A549 (cell line): ENCODE measurements around the gene PITPNB. TPM values are rescaled to one million over a fixed set of nuclear protein-coding genes. Genes with fewer than 3 reads are reported as not detected.

Experiments used
- ATAC-seq, 2 experiments: fragments of 200-7000 bp in 1 of 2; fragments of >200 bp in 1 of 2; cut with Nextera tagmentation in 1 of 2; cut with Tn5 transposase in 1 of 2; 3 replicates each; pipeline versions ENCODE4 v1.8.0 to v1.9.1; 2018 to 2020; ENCODE audit warnings: mild to moderate bottlenecking in 1 of 2, moderate library complexity in 1 of 2
- CTCF ChIA-PET: fragments of 300-600 bp; sonication (Branson Sonifier 250); formaldehyde crosslinking; extraction: SDS; loops from one replicate; lab custom pipeline; 2021; ENCODE audit warnings: antibody characterized with exemption, inconsistent platforms; lab: Yijun Ruan, JAX
- POLR2A ChIA-PET: fragments of 350-600 bp; formaldehyde crosslinking; extraction: SDS; loops from one replicate; lab custom pipeline; 2021; ENCODE audit warnings: antibody characterized with exemption, inconsistent platforms; lab: Yijun Ruan, JAX
- DNase-seq, 2 experiments: peaks; one replicate each; pipeline versions ENCODE4 v3.0.0 to v3.0.0-alpha.2; 2011 to 2016; ENCODE audit warnings: low read depth in 1 of 2, low spot score in 1 of 2
- FAIRE-seq: peaks from 2 replicates; lab custom pipeline; 2011; peaks lifted over from hg19 to GRCh38; lab: Jason Lieb, UNC
- H3K27ac ChIP-seq, 2 experiments: fragments of >200 bp; sonication (Bioruptor Twin); formaldehyde crosslinking; 3 replicates each; pipeline ENCODE4 v1.5.1; 2016 to 2017
- H3K4me1 ChIP-seq: fragments of >200 bp; sonication (Bioruptor Twin); formaldehyde crosslinking; 3 replicates; pipeline ENCODE4 v1.6.1; 2016
- H3K4me2 ChIP-seq: fragments of >200 bp; sonication (Bioruptor Twin); formaldehyde crosslinking; 3 replicates; pipeline ENCODE4 v1.6.1; 2016
- H3K4me3 ChIP-seq: fragments of >200 bp; sonication (Bioruptor Twin); formaldehyde crosslinking; 3 replicates; pipeline ENCODE4 v1.5.1; 2016
- H3K9me3 ChIP-seq: fragments of >200 bp; sonication (Bioruptor Twin); formaldehyde crosslinking; 3 replicates; pipeline ENCODE4 v1.6.1; 2016
- CBX2 ChIP-seq: fragments of 200-600 bp; sonication (generic); IDR thresholded peaks from 2 replicates; pipeline ENCODE4 v1.6.1; 2016; ENCODE audit warnings: low read depth, mild to moderate bottlenecking, borderline replicate concordance
- CBX8 ChIP-seq: fragments of 200-600 bp; sonication (generic); IDR thresholded peaks from 2 replicates; pipeline ENCODE4 v1.6.1; 2016
- CHD2 ChIP-seq: fragments of 150-350 bp; IDR thresholded peaks from 2 replicates; pipeline ENCODE4 v1.6.1; 2014; ENCODE audit warnings: low read length; ENCODE audit not compliant: partially characterized antibody
- EHF ChIP-seq: fragments of 250-450 bp; sonication (Bioruptor Pico); IDR thresholded peaks from 2 replicates; pipeline ENCODE4 v1.5.0; 2020; ENCODE audit warnings: mild to moderate bottlenecking
- EHMT2 ChIP-seq: fragments of 200-600 bp; sonication (generic); IDR thresholded peaks from 2 replicates; pipeline ENCODE4 v1.6.1; 2016; ENCODE audit warnings: antibody characterized with exemption, low read depth, mild to moderate bottlenecking, moderate library complexity
- EP300 ChIP-seq, 2 experiments: fragments of >200 bp; sonication (Bioruptor Twin); formaldehyde crosslinking; IDR thresholded peaks; 2 replicates in 1 of 2; 3 replicates in 1 of 2; pipeline ENCODE4 v1.6.1; 2016 to 2017
- ESRRA ChIP-seq: fragments of 150-350 bp; IDR thresholded peaks from 2 replicates; pipeline ENCODE4 v1.6.1; 2014; ENCODE audit warnings: mild to moderate bottlenecking, low read length, borderline replicate concordance
- FOSB ChIP-seq: fragments of 250-450 bp; sonication (Bioruptor Pico); IDR thresholded peaks from 2 replicates; pipeline ENCODE4 v1.5.0; 2020; ENCODE audit warnings: mild to moderate bottlenecking, moderate library complexity
- FOSL2 ChIP-seq, 2 experiments: fragments of 450-650 bp in 1 of 2; fragments of >200 bp in 1 of 2; sonication (Bioruptor Twin) in 1 of 2; formaldehyde crosslinking; IDR thresholded peaks; 2 replicates each; pipeline versions ENCODE4 v1.5.0 to v1.6.1; 2016 to 2020; ENCODE audit warnings: mild to moderate bottlenecking in 1 of 2, moderate library complexity in 1 of 2
- HEYL ChIP-seq: fragments of 250-450 bp; sonication (Bioruptor Pico); IDR thresholded peaks from 2 replicates; pipeline ENCODE4 v1.8.0; 2021; ENCODE audit warnings: mild to moderate bottlenecking, moderate library complexity
- HOXB13 ChIP-seq: fragments of 250-450 bp; sonication (Bioruptor Pico); IDR thresholded peaks from 2 replicates; pipeline ENCODE4 v1.5.0; 2020; ENCODE audit warnings: low read depth, mild to moderate bottlenecking, moderate library complexity
- JUN ChIP-seq, 2 experiments: fragments of >200 bp; sonication (Bioruptor Twin); formaldehyde crosslinking; IDR thresholded peaks; 2 replicates in 1 of 2; 3 replicates in 1 of 2; pipeline ENCODE4 v1.6.1; 2016 to 2017
- JUNB ChIP-seq: fragments of >200 bp; sonication (Bioruptor Twin); formaldehyde crosslinking; IDR thresholded peaks from 2 replicates; pipeline ENCODE4 v1.6.1; 2016
- KDM5A ChIP-seq: fragments of 200-600 bp; sonication (generic); IDR thresholded peaks from 2 replicates; pipeline ENCODE4 v1.6.1; 2016; ENCODE audit warnings: antibody characterized with exemption, mild to moderate bottlenecking
- MAZ ChIP-seq: fragments of 150-350 bp; IDR thresholded peaks from 2 replicates; pipeline ENCODE4 v1.6.1; 2014; ENCODE audit warnings: antibody characterized with exemption, low read depth, low read length, borderline replicate concordance
- NFE2L2 ChIP-seq: fragments of 150-350 bp; conservative IDR thresholded peaks from 2 replicates; pipeline ENCODE4 v1.6.1; 2014; ENCODE audit warnings: low read length
- NPAS2 ChIP-seq: fragments of 250-450 bp; sonication (Bioruptor Pico); IDR thresholded peaks from 2 replicates; pipeline ENCODE4 v1.8.0; 2022; ENCODE audit warnings: mild to moderate bottlenecking, moderate library complexity, borderline replicate concordance
- PHF8 ChIP-seq: fragments of 200-600 bp; sonication (generic); IDR thresholded peaks from 2 replicates; pipeline ENCODE4 v1.6.1; 2016; ENCODE audit warnings: low read depth, mild to moderate bottlenecking, antibody characterized with exemption, moderate library complexity, borderline replicate concordance
- RCOR1 ChIP-seq: fragments of 150-350 bp; IDR thresholded peaks from 2 replicates; pipeline ENCODE4 v1.6.1; 2014; ENCODE audit warnings: antibody characterized with exemption, low read length, low read depth
- SMC3 ChIP-seq: fragments of >200 bp; sonication (Bioruptor Twin); formaldehyde crosslinking; IDR thresholded peaks from 3 replicates; pipeline ENCODE4 v1.6.1; 2018; ENCODE audit warnings: inconsistent platforms
- TP53 ChIP-seq: fragments of 250-450 bp; sonication (Bioruptor Pico); IDR thresholded peaks from 2 replicates; pipeline ENCODE4 v1.5.0; 2021; ENCODE audit warnings: mild to moderate bottlenecking, moderate library complexity
- ZFP36 ChIP-seq: fragments of 450-650 bp; IDR thresholded peaks from 2 replicates; pipeline ENCODE4 v1.6.1; 2014; ENCODE audit warnings: borderline replicate concordance; ENCODE audit not compliant: partially characterized antibody
- WGBS: methylation state at CpG from one replicate; pipeline ENCODE4 v1.1.6; 2017; ENCODE audit errors: missing lambda C conversion rate; 5-methylcytosine and 5-hydroxymethylcytosine counted together
- polyA plus RNA-seq, 4 experiments: library from polyadenylated mRNA; depleted of rRNA in 3 of 4; stranded (reverse); fragments of >200 nt; fragmentation: RNase III in 1 of 4; extraction: RNeasy Plus Mini Kit Qiagen cat#74134 plus additional on column Dnase treatment in 1 of 4; gene quantifications; 2 replicates in 3 of 4; 3 replicates in 1 of 4; pipeline ENCODE4 v1.2.3, GENCODE V29; 2011 to 2017
- TF ChIP-seq, protein P1 (sequence below): fragments of 250-450 bp; sonication (Bioruptor Pico); IDR thresholded peaks from 2 replicates; pipeline ENCODE4 v1.5.0; 2020; ENCODE audit warnings: low read depth, mild to moderate bottlenecking, moderate library complexity
- TF ChIP-seq, protein P2 (sequence below): IDR thresholded peaks from 2 replicates; pipeline ENCODE4 v1.6.1; 2012
- TF ChIP-seq, protein P3 (sequence below): fragments of 450-650 bp; IDR thresholded peaks from 2 replicates; pipeline ENCODE4 v1.6.1; 2014; ENCODE audit warnings: antibody characterized with exemption
- TF ChIP-seq, protein P4 (sequence below): fragments of >200 bp; sonication (Bioruptor Twin); formaldehyde crosslinking; IDR thresholded peaks from 2 replicates; pipeline ENCODE4 v1.6.1; 2016
- TF ChIP-seq, protein P5 (sequence below): fragments of >200 bp; sonication (Bioruptor Twin); formaldehyde crosslinking; IDR thresholded peaks from 3 replicates; pipeline ENCODE4 v1.6.1; 2016
- TF ChIP-seq, protein P6 (sequence below): fragments of 250-450 bp; sonication (Bioruptor Pico); IDR thresholded peaks from 2 replicates; pipeline ENCODE4 v1.5.0; 2021; ENCODE audit warnings: mild to moderate bottlenecking, moderate library complexity, borderline replicate concordance

Gene PITPNB
- polyA plus RNA-seq, 2 of the 4 experiments (the other 2 are of a cell fraction) = 45.8 to 52.1 TPM

DNA sequence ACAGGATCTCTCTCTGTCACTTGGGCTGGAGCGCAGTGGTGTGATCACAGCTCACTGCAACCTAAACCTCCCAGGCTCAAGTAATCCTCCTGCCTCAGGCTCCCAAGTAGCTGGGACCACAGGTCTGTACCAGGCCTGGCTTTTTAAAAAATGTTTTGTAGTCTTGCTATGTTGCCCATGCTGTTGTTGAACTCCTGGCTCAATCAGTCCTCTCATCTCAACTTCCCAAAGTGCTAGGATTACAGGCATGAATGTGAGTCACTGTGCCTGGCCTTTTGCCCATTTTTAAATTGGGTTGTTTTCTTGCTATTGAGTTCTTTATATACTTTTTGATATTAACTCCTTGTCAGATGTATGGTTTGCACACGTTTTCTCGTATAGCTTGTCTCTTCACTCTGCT lies 33.0 kb upstream of the PITPNB start:
- Histone ChIP-seq H3K27ac (no peak overlapping the region), H3K9me3 (peaks cover 5% of the 10 kb centered on the region; the same call in 2 of the 3 replicates), H3K4me3 (no peak overlapping the region), H3K4me2 (0 out of 3 replicates have a peak overlapping the region, but pooled peaks have one; percentile 8), H3K4me1 (peaks cover 10% of the 10 kb centered on the region)
- ATAC-seq = no peak
- WGBS = 91% methylated on average over 3 of the region's 3 CpGs
- FAIRE-seq = no peak
- ChIA-PET CTCF (interaction anchor here (1.0 kb wide), 1 partner anchor 51 kb away, joined by 3 read pairs; no protein-coding TSS in a partner anchor), POLR2A (no interaction called here)
- DNase-seq = no peak
- TF ChIP-seq KDM5A (no peak), CBX2 (no peak)
- TF ChIP-seq, protein P1, sequence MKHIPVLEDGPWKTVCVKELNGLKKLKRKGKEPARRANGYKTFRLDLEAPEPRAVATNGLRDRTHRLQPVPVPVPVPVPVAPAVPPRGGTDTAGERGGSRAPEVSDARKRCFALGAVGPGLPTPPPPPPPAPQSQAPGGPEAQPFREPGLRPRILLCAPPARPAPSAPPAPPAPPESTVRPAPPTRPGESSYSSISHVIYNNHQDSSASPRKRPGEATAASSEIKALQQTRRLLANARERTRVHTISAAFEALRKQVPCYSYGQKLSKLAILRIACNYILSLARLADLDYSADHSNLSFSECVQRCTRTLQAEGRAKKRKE (CRISPR knock-in tag) = no peak
- TF ChIP-seq, protein P2, sequence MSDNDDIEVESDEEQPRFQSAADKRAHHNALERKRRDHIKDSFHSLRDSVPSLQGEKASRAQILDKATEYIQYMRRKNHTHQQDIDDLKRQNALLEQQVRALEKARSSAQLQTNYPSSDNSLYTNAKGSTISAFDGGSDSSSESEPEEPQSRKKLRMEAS = no peak

DNA sequence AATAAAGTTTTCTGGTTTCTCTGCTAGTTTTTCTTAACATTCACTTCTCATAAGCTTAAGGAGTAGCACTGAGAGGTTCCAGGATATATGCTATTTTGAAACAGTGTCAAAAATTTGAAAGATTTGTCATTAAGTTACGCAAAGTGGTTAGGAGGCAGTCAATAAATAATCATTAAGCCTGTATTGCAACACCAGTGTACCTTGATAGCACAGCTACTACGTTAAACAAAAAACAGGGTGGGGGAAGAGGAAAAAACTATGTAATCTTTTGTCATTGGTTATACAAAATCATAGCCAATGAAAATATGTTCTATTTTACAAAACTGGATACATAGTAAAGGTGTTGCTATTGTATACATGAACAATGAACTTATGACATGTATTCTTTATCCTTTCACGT lies 30.4 kb upstream of the PITPNB start:
- H3K4me1 ChIP-seq = peaks cover 10% of the 10 kb centered on the region
- no peak overlapping the region for H3K4me2 ChIP-seq
- no peak for TF ChIP-seq EHF (CRISPR knock-in tag)
- TF ChIP-seq, protein P3, sequence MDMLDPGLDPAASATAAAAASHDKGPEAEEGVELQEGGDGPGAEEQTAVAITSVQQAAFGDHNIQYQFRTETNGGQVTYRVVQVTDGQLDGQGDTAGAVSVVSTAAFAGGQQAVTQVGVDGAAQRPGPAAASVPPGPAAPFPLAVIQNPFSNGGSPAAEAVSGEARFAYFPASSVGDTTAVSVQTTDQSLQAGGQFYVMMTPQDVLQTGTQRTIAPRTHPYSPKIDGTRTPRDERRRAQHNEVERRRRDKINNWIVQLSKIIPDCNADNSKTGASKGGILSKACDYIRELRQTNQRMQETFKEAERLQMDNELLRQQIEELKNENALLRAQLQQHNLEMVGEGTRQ = no peak
- TF ChIP-seq MAZ = no peak
- no peak for TF ChIP-seq NFE2L2
- TF ChIP-seq, protein P4, sequence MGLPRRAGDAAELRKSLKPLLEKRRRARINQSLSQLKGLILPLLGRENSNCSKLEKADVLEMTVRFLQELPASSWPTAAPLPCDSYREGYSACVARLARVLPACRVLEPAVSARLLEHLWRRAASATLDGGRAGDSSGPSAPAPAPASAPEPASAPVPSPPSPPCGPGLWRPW = no peak
- TF ChIP-seq JUNB = no peak
- TF ChIP-seq RCOR1 = no peak
- no peak for TF ChIP-seq PHF8
- no peak overlapping the region for H3K27ac ChIP-seq
- ATAC-seq (no peak), DNase-seq (no peak), FAIRE-seq (no peak)
- ChIA-PET POLR2A (no interaction called here), CTCF (no interaction called here)
- H3K4me3 ChIP-seq = no peak overlapping the region
- H3K9me3 ChIP-seq = no peaks in the 10 kb centered on the region
- 72% methylated on average over 3 of the region's 3 CpGs for WGBS

DNA sequence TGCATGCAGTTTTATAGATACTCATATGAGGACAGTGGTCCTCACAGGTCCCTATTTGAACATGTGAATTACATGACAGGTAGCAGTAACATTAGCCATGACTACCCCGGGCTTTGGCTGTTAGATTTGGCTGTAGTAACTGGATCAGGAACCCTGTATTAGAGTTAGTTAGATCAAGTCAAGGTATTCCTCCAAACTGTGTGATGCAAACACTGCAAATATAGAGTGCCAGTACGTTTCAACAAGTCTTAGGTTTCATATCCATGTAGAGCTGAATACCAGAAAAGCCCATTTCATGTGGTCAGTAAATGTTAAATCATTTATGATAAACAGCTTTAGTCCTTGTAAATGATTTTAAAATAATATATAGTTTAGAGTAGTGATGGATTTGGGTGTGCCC lies 29.5 kb upstream of the PITPNB start:
- ChIA-PET POLR2A (no interaction called here), CTCF (no interaction called here)
- H3K4me3 ChIP-seq = no peak overlapping the region
- no peak for FAIRE-seq
- WGBS = 46% methylated on average over 2 of the region's 2 CpGs
- no peak for TF ChIP-seq NFE2L2
- TF ChIP-seq JUN (IDR thresholded peaks at IDR 0.05) = no peak
- TF ChIP-seq EP300 (IDR thresholded peaks at IDR 0.05) = no peak
- no peak for TF ChIP-seq NPAS2
- TF ChIP-seq FOSB (CRISPR knock-in tag) = no peak
- TF ChIP-seq ESRRA = no peak
- no peak for TF ChIP-seq HEYL (CRISPR knock-in tag)
- TF ChIP-seq, protein P5, sequence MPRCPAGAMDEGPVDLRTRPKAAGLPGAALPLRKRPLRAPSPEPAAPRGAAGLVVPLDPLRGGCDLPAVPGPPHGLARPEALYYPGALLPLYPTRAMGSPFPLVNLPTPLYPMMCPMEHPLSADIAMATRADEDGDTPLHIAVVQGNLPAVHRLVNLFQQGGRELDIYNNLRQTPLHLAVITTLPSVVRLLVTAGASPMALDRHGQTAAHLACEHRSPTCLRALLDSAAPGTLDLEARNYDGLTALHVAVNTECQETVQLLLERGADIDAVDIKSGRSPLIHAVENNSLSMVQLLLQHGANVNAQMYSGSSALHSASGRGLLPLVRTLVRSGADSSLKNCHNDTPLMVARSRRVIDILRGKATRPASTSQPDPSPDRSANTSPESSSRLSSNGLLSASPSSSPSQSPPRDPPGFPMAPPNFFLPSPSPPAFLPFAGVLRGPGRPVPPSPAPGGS = no peak
- no peak for TF ChIP-seq EHMT2
- no peak for TF ChIP-seq ZFP36
- TF ChIP-seq, protein P6, sequence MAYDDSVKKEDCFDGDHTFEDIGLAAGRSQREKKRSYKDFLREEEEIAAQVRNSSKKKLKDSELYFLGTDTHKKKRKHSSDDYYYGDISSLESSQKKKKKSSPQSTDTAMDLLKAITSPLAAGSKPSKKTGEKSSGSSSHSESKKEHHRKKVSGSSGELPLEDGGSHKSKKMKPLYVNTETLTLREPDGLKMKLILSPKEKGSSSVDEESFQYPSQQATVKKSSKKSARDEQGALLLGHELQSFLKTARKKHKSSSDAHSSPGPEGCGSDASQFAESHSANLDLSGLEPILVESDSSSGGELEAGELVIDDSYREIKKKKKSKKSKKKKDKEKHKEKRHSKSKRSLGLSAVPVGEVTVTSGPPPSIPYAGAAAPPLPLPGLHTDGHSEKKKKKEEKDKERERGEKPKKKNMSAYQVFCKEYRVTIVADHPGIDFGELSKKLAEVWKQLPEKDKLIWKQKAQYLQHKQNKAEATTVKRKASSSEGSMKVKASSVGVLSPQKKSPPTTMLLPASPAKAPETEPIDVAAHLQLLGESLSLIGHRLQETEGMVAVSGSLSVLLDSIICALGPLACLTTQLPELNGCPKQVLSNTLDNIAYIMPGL (CRISPR knock-in tag) = no peak
- no peak for TF ChIP-seq PHF8
- no peak for TF ChIP-seq CBX8
- TF ChIP-seq SMC3 = no peak
- TF ChIP-seq CHD2 = no peak
- TF ChIP-seq FOSL2 (IDR thresholded peaks at IDR 0.05) = no peak
- TF ChIP-seq FOSL2 (CRISPR knock-in tag; IDR thresholded peaks at IDR 0.05) = no peak
- no peak for TF ChIP-seq HOXB13 (CRISPR knock-in tag)
- TF ChIP-seq TP53 (CRISPR knock-in tag) = no peak
- ATAC-seq = no peak
- H3K4me1 ChIP-seq = peaks cover 10% of the 10 kb centered on the region
- no peaks in the 10 kb centered on the region for H3K9me3 ChIP-seq
- no peak overlapping the region for H3K4me2 ChIP-seq
- no peak overlapping the region for H3K27ac ChIP-seq
- DNase-seq = no peak
